GM12878 (cell line): ENCODE results near the gene RASSF8. TPM values are rescaled to one million over a fixed set of nuclear protein-coding genes. Genes with fewer than 3 reads are reported as not detected.

ENCODE experiments used
- ATAC-seq: fragments of 200-7000 bp; cut with Tn5 transposase; 3 replicates; pipeline ENCODE4 v1.9.1; 2020; ENCODE audit warnings: mild to moderate bottlenecking, moderate library complexity
- BruUV-seq: library from RNA; stranded (reverse); fragments of 400-500 nt; replicated peaks from 2 replicates; lab custom pipeline; 2021; lab: Mats Ljungman, UMichigan
- CTCF ChIA-PET: fragments of 300-600 bp; sonication (Branson Sonifier 250); formaldehyde crosslinking; extraction: SDS; loops from one replicate; lab custom pipeline; 2021; ENCODE audit warnings: inconsistent platforms; lab: Yijun Ruan, JAX
- POLR2A ChIA-PET: fragments of 350-600 bp; formaldehyde crosslinking; extraction: SDS; loops from one replicate; lab custom pipeline; 2021; ENCODE audit warnings: inconsistent platforms; lab: Charles Lee
- RAD21 ChIA-PET: fragments of 300-600 bp; sonication (Branson Sonifier 250); formaldehyde crosslinking; loops from one replicate; lab custom pipeline; 2023; ENCODE audit warnings: antibody characterized with exemption; ENCODE audit not compliant: unreplicated experiment; lab: Charles Lee
- SMC1A ChIA-PET: fragments of 300-600 bp; sonication (Branson Sonifier 250); formaldehyde crosslinking; loops from one replicate; lab custom pipeline; 2023; ENCODE audit not compliant: unreplicated experiment, uncharacterized antibody; lab: Charles Lee
- DNase-seq: peaks from one replicate; pipeline ENCODE4 v3.0.0-alpha.2; 2011; ENCODE audit warnings: low read depth, low spot score
- FAIRE-seq: peaks from 3 replicates; lab custom pipeline; 2011; peaks lifted over from hg19 to GRCh38; lab: Jason Lieb, UNC
- H2AFZ ChIP-seq: 2 replicates; pipeline ENCODE4 v1.6.0; 2011; ENCODE audit warnings: low read depth, low read length, control low read depth; ENCODE audit not compliant: control insufficient read depth
- H3K27ac ChIP-seq: 2 replicates; pipeline ENCODE4 v1.5.1; 2011; ENCODE audit warnings: control low read depth; ENCODE audit not compliant: control insufficient read depth, insufficient read depth
- H3K27me3 ChIP-seq, 2 experiments: replicated peaks in 1 of 2; 2 replicates each; pipeline versions ENCODE4 v1.6.0 to v1.6.1; 2011; ENCODE audit warnings: low read length in 1 of 2; ENCODE audit not compliant: control insufficient read depth in 2 of 2, insufficient read depth in 2 of 2
- H3K36me3 ChIP-seq, 2 experiments: 2 replicates each; pipeline ENCODE4 v1.5.1; 2011; ENCODE audit warnings: low read length in 1 of 2; ENCODE audit not compliant: control insufficient read depth in 2 of 2, insufficient read depth in 2 of 2
- H3K4me1 ChIP-seq: 2 replicates; pipeline ENCODE4 v1.6.1; 2011; ENCODE audit warnings: mild to moderate bottlenecking, low read length, moderate library complexity, mixed read lengths; ENCODE audit not compliant: control insufficient read depth, insufficient read depth
- H3K4me2 ChIP-seq: 2 replicates; pipeline ENCODE4 v1.6.0; 2011; ENCODE audit warnings: control low read depth; ENCODE audit not compliant: control insufficient read depth, insufficient read depth
- H3K4me3 ChIP-seq: fragments of 200-600 bp; sonication (generic); 2 replicates; pipeline ENCODE4 v1.5.1; 2016
- H3K79me2 ChIP-seq: 2 replicates; pipeline ENCODE4 v1.6.0; 2011; ENCODE audit warnings: low read length; ENCODE audit not compliant: control insufficient read depth, insufficient read depth
- H3K9ac ChIP-seq: 2 replicates; pipeline ENCODE4 v1.8.0; 2011; ENCODE audit warnings: low read length, control low read depth, mixed read lengths; ENCODE audit not compliant: control insufficient read depth, insufficient read depth
- H3K9me3 ChIP-seq: replicated peaks from 3 replicates; pipeline ENCODE4 v1.5.1; 2011; ENCODE audit warnings: mild to moderate bottlenecking, low read length; ENCODE audit not compliant: control insufficient read depth, insufficient read depth
- H4K20me1 ChIP-seq: 2 replicates; pipeline ENCODE4 v1.6.0; 2011; ENCODE audit not compliant: control insufficient read depth, insufficient read depth
- EGR1 ChIP-seq, 2 experiments: IDR thresholded peaks; 1 replicate in 1 of 2; 2 replicates in 1 of 2; pipeline ENCODE4 v1.6.1; 2011 to 2012; ENCODE audit warnings: low read depth in 2 of 2, low read length in 2 of 2, borderline replicate concordance in 1 of 2, mild to moderate bottlenecking in 1 of 2, moderate library complexity in 1 of 2
- IKZF1 ChIP-seq: fragments of 450-650 bp; conservative IDR thresholded peaks from 2 replicates; pipeline ENCODE4 v1.6.1; 2017; ENCODE audit warnings: antibody characterized with exemption, mild to moderate bottlenecking
- IRF4 ChIP-seq: IDR thresholded peaks from 2 replicates; pipeline ENCODE4 v1.6.1; 2011; ENCODE audit warnings: low read depth, low read length
- JUND ChIP-seq: IDR thresholded peaks from 2 replicates; pipeline ENCODE4 v1.6.1; 2012; ENCODE audit warnings: low read depth, mild to moderate bottlenecking, low read length, improper control_type of control experiment, moderate library complexity
- KAT2A ChIP-seq: conservative IDR thresholded peaks from 2 replicates; pipeline ENCODE4 v1.6.1; 2011; ENCODE audit warnings: low read depth, low read length; ENCODE audit not compliant: control insufficient read depth
- MLLT1 ChIP-seq: fragments of 450-650 bp; IDR thresholded peaks from 2 replicates; pipeline ENCODE4 v1.6.1; 2016; ENCODE audit warnings: mild to moderate bottlenecking
- MXI1 ChIP-seq: fragments of 150-350 bp; IDR thresholded peaks from 2 replicates; pipeline ENCODE4 v1.6.1; 2011; ENCODE audit warnings: low read depth, mild to moderate bottlenecking, inconsistent platforms, low read length, improper control_type of control experiment
- NFYB ChIP-seq: IDR thresholded peaks from 2 replicates; pipeline ENCODE4 v1.6.1; 2011; ENCODE audit warnings: low read depth, mild to moderate bottlenecking, low read length, improper control_type of control experiment, moderate library complexity; ENCODE audit not compliant: insufficient read depth
- RELA ChIP-seq: fragments of 450-650 bp; IDR thresholded peaks from 2 replicates; pipeline ENCODE4 v1.8.0; 2014; ENCODE audit warnings: borderline replicate concordance; ENCODE audit not compliant: partially characterized antibody
- SMARCA5 ChIP-seq: fragments of 450-650 bp; IDR thresholded peaks from 2 replicates; pipeline ENCODE4 v1.6.1; 2017; ENCODE audit warnings: mild to moderate bottlenecking
- TBL1XR1 ChIP-seq: IDR thresholded peaks from 2 replicates; pipeline ENCODE4 v1.6.1; 2012; ENCODE audit warnings: low read depth, low read length, improper control_type of control experiment
- ZNF274 ChIP-seq: IDR thresholded peaks from one replicate; pipeline ENCODE4 v1.8.0; 2011; ENCODE audit not compliant: insufficient read length, insufficient read depth
- ZNF384 ChIP-seq: IDR thresholded peaks from 2 replicates; pipeline ENCODE4 v1.6.1; 2012; ENCODE audit warnings: low read depth, mild to moderate bottlenecking, low read length, improper control_type of control experiment, borderline replicate concordance
- WGBS: methylation state at CpG from one replicate; pipeline ENCODE4 v1.1.6; 2016; ENCODE audit warnings: low lambda C conversion rate; ENCODE audit not compliant: insufficient replicate concordance, insufficient coverage; ENCODE audit errors: missing lambda C conversion rate; 5-methylcytosine and 5-hydroxymethylcytosine counted together
- in situ Hi-C: fragments of 300-500 bp; cut with MboI; formaldehyde crosslinking; loops from 9 replicates; pipeline ENCODE4 v1.14.3; 2018; ENCODE audit warnings: mixed read lengths
- intact Hi-C: fragments of 100-400 bp; cut with micrococcal nuclease; formaldehyde crosslinking; loops from one replicate; pipeline ENCODE4 v1.14.2; 2022; ENCODE audit not compliant: unreplicated experiment
- polyA plus RNA-seq, 11 experiments: library from polyadenylated mRNA; depleted of rRNA in 4 of 11; unstranded in 6 of 11; stranded (reverse) in 5 of 11; fragments of >200 nt; fragmentation: Nextera tagmentation in 4 of 11; fragmentation: Illumina TruSeq in 1 of 11; extraction: Ambion mirVana in 4 of 11; extraction: Trizol in 1 of 11; gene quantifications; 1 replicate in 1 of 11; 2 replicates in 10 of 11; pipeline versions ENCODE4 v1.2.1 to v1.2.3, GENCODE V29; 2011 to 2016; ENCODE audit warnings: inconsistent platforms in 2 of 11, missing spikeins in 2 of 11, low read depth in 1 of 11
- total RNA-seq, 4 experiments: library from RNA; depleted of rRNA in 3 of 4; stranded (reverse); fragments of >200 nt in 3 of 4; fragmentation: Illumina TruSeq in 1 of 4; extraction: Trizol in 1 of 4; gene quantifications; 2 replicates each; pipeline versions ENCODE4 v1.2.1 to v1.2.3, GENCODE V29; 2013 to 2021
- TF ChIP-seq, protein P1 (sequence below): fragments of 450-650 bp; IDR thresholded peaks from 2 replicates; pipeline ENCODE4 v1.6.1; 2017; ENCODE audit warnings: low read depth, mild to moderate bottlenecking, moderate library complexity
- TF ChIP-seq, protein P2 (sequence below): fragments of 450-650 bp; IDR thresholded peaks from 2 replicates; pipeline ENCODE4 v1.6.1; 2017; ENCODE audit warnings: mild to moderate bottlenecking, moderate library complexity

Gene RASSF8
- total and polyA plus RNA-seq, 10 of the 15 experiments (the other 5 are each of a cell fraction or from before 2014, with no cell fraction given): 0.06 to 0.18 (median 0.08) TPM; not detected in 6

DNA sequence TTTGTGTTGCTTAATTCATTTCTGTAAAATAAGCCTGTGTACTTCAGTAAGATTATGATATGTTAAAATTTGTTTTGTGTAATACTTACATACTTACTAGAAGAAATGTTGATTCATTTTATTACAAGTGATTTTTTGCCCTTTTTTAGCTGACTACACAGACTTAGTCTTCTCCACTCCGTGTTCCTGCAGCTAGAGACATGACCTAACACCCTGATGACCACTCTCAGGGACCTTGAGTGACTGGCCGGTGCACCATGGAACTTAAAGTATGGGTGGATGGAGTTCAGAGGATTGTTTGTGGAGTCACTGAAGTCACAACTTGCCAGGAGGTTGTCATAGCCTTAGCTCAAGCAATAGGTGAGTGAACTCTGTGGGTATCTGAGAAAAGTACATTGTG is 96.6 kb downstream of the RASSF8 start (continued):
- TF ChIP-seq JUND (no peak), TBL1XR1 (no peak), RELA (no peak), ZNF384 (no peak), EGR1 (IDR thresholded peaks at IDR 0.05; ENCODE audit: borderline replicate concordance in 1 of 2, low read depth in 2 of 2, low read length in 2 of 2) (no peak), MLLT1 (no peak)
- TF ChIP-seq, protein P1, sequence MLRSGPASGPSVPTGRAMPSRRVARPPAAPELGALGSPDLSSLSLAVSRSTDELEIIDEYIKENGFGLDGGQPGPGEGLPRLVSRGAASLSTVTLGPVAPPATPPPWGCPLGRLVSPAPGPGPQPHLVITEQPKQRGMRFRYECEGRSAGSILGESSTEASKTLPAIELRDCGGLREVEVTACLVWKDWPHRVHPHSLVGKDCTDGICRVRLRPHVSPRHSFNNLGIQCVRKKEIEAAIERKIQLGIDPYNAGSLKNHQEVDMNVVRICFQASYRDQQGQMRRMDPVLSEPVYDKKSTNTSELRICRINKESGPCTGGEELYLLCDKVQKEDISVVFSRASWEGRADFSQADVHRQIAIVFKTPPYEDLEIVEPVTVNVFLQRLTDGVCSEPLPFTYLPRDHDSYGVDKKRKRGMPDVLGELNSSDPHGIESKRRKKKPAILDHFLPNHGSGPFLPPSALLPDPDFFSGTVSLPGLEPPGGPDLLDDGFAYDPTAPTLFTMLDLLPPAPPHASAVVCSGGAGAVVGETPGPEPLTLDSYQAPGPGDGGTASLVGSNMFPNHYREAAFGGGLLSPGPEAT: no peak
- TF ChIP-seq, all 136 proteins: peak for 0

- Histone ChIP-seq H4K20me1 (no peaks in the 10 kb centered on the region), H2AFZ (no peak overlapping the region), H3K4me1 (peaks cover 4% of the 10 kb centered on the region; the same call in 1 of the 2 replicates), H3K27ac (no peak overlapping the region), H3K4me3 (no peak overlapping the region), H3K27me3 (peaks cover 0 to 2% of the 10 kb centered on the region in 2 experiments; a peak in 1 of 4 replicates), H3K4me2 (no peak overlapping the region), H3K9me3 (no peaks in the 10 kb centered on the region; the same call in 2 of the 3 replicates), H3K9ac (no peak overlapping the region), H3K79me2 (no peaks in the 10 kb centered on the region), H3K36me3 (no peaks in the 10 kb centered on the region)
- DNase-seq: no peak
- no peak for FAIRE-seq
- in situ Hi-C loops: no loop called here
- ChIA-PET POLR2A (interaction anchor here (0.7 kb wide), 1 partner anchor 425 kb away, joined by 3 read pairs; no protein-coding TSS in a partner anchor), CTCF (no interaction called here), RAD21 (interaction anchor here (0.7 kb wide), 1 partner anchor 63 kb away, joined by 3 read pairs; no protein-coding TSS in a partner anchor), SMC1A (no interaction called here)
- no TSS peak for BruUV-seq
- 19% methylated on average over 1 of the region's 1 CpG for WGBS
- intact Hi-C loops: no loop called here
- no peak for ATAC-seq
- TF ChIP-seq ZNF274: no peak
- TF ChIP-seq IRF4: no peak
- no peak for TF ChIP-seq IKZF1
- TF ChIP-seq, protein P2, sequence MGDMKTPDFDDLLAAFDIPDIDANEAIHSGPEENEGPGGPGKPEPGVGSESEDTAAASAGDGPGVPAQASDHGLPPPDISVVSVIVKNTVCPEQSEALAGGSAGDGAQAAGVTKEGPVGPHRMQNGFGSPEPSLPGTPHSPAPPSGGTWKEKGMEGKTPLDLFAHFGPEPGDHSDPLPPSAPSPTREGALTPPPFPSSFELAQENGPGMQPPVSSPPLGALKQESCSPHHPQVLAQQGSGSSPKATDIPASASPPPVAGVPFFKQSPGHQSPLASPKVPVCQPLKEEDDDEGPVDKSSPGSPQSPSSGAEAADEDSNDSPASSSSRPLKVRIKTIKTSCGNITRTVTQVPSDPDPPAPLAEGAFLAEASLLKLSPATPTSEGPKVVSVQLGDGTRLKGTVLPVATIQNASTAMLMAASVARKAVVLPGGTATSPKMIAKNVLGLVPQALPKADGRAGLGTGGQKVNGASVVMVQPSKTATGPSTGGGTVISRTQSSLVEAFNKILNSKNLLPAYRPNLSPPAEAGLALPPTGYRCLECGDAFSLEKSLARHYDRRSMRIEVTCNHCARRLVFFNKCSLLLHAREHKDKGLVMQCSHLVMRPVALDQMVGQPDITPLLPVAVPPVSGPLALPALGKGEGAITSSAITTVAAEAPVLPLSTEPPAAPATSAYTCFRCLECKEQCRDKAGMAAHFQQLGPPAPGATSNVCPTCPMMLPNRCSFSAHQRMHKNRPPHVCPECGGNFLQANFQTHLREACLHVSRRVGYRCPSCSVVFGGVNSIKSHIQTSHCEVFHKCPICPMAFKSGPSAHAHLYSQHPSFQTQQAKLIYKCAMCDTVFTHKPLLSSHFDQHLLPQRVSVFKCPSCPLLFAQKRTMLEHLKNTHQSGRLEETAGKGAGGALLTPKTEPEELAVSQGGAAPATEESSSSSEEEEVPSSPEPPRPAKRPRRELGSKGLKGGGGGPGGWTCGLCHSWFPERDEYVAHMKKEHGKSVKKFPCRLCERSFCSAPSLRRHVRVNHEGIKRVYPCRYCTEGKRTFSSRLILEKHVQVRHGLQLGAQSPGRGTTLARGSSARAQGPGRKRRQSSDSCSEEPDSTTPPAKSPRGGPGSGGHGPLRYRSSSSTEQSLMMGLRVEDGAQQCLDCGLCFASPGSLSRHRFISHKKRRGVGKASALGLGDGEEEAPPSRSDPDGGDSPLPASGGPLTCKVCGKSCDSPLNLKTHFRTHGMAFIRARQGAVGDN: no peak
- TF ChIP-seq MXI1: no peak
- TF ChIP-seq KAT2A: no peak
- no peak for TF ChIP-seq SMARCA5
- no peak for TF ChIP-seq NFYB
Measured at GRCh38 chr12:26056335-26056734, 97.9 kb downstream of the RASSF8 start.
